H9 (cell line): ENCODE measurements around the gene GPR146. TPM values are rescaled to one million over a fixed set of nuclear protein-coding genes. Genes with fewer than 3 reads are reported as not detected.

Experiments used
- DNase-seq: peaks from one replicate; pipeline ENCODE4 v3.0.0-alpha.2; 2017
- H2AFZ ChIP-seq: one replicate; pipeline ENCODE4 v1.6.1; 2013; ENCODE audit warnings: mild to moderate bottlenecking, low read length, control low read depth, moderate library complexity
- H2AK5ac ChIP-seq: 2 replicates; pipeline ENCODE4 v1.6.1; 2013; ENCODE audit warnings: low read length, control low read depth, mixed read lengths; ENCODE audit not compliant: insufficient read length
- H2BK120ac ChIP-seq: one replicate; pipeline ENCODE4 v1.6.1; 2013; ENCODE audit warnings: low read depth, mild to moderate bottlenecking, low read length, control low read depth, inconsistent platforms; ENCODE audit not compliant: poor library complexity, severe bottlenecking
- H2BK12ac ChIP-seq: 2 replicates; pipeline ENCODE4 v1.6.1; 2013; ENCODE audit warnings: low read length, control low read depth, mixed read lengths, low read depth; ENCODE audit not compliant: insufficient read length
- H2BK15ac ChIP-seq: 2 replicates; pipeline ENCODE4 v1.6.1; 2013; ENCODE audit warnings: low read depth, low read length, control low read depth
- H2BK20ac ChIP-seq: one replicate; pipeline ENCODE4 v1.6.1; 2013; ENCODE audit warnings: low read depth, mild to moderate bottlenecking, low read length, control low read depth, inconsistent platforms; ENCODE audit not compliant: poor library complexity, severe bottlenecking
- H2BK5ac ChIP-seq: 2 replicates; pipeline ENCODE4 v1.6.1; 2013; ENCODE audit warnings: low read length, control low read depth, mixed read lengths; ENCODE audit not compliant: insufficient read length
- H3K14ac ChIP-seq: 2 replicates; pipeline ENCODE4 v1.6.1; 2013; ENCODE audit warnings: low read length, control low read depth; ENCODE audit not compliant: insufficient read depth
- H3K18ac ChIP-seq: 2 replicates; pipeline ENCODE4 v1.6.1; 2013; ENCODE audit warnings: low read depth, mild to moderate bottlenecking, mixed read lengths, low read length, control low read depth; ENCODE audit not compliant: insufficient read length
- H3K23ac ChIP-seq: 2 replicates; pipeline ENCODE4 v1.6.1; 2013; ENCODE audit warnings: low read length, control low read depth, mixed read lengths, low read depth; ENCODE audit not compliant: insufficient read length
- H3K23me2 ChIP-seq: 2 replicates; pipeline ENCODE4 v1.6.1; 2013; ENCODE audit warnings: low read depth, mild to moderate bottlenecking, mixed read lengths, low read length, control low read depth; ENCODE audit not compliant: insufficient read length, poor library complexity, severe bottlenecking
- H3K27ac ChIP-seq: 2 replicates; pipeline ENCODE4 v1.5.1; 2013; ENCODE audit warnings: low read length, control low read depth, mixed read lengths, low read depth; ENCODE audit not compliant: insufficient read length
- H3K27me3 ChIP-seq: 2 replicates; pipeline ENCODE4 v1.6.1; 2013; ENCODE audit warnings: low read length, control low read depth, inconsistent platforms; ENCODE audit not compliant: insufficient read depth
- H3K4ac ChIP-seq: 2 replicates; pipeline ENCODE4 v1.6.1; 2013; ENCODE audit warnings: low read depth, mild to moderate bottlenecking, control low read depth, inconsistent platforms, low read length, moderate library complexity
- H3K4me1 ChIP-seq: 2 replicates; pipeline ENCODE4 v1.6.1; 2013; ENCODE audit warnings: low read length, control low read depth, inconsistent platforms; ENCODE audit not compliant: insufficient read depth
- H3K4me2 ChIP-seq: 2 replicates; pipeline ENCODE4 v1.6.1; 2013; ENCODE audit warnings: low read length, control low read depth, mixed read lengths; ENCODE audit not compliant: insufficient read length, insufficient read depth
- H3K56ac ChIP-seq: 2 replicates; pipeline ENCODE4 v1.6.1; 2013; ENCODE audit warnings: low read depth, mild to moderate bottlenecking, mixed read lengths, low read length, control low read depth; ENCODE audit not compliant: insufficient read length
- H3K79me1 ChIP-seq: 2 replicates; pipeline ENCODE4 v1.6.1; 2013; ENCODE audit warnings: low read depth, mild to moderate bottlenecking, moderate library complexity, low read length, control low read depth, inconsistent platforms; ENCODE audit not compliant: insufficient read depth, poor library complexity, severe bottlenecking
- H3K79me2 ChIP-seq: 2 replicates; pipeline ENCODE4 v1.6.1; 2013; ENCODE audit warnings: low read length, control low read depth, inconsistent platforms; ENCODE audit not compliant: insufficient read depth
- H3K9ac ChIP-seq: 2 replicates; pipeline ENCODE4 v1.6.1; 2013; ENCODE audit warnings: low read length, control low read depth, mixed read lengths; ENCODE audit not compliant: insufficient read length; ENCODE audit errors: extremely low read depth
- H3K9me3 ChIP-seq: one replicate; pipeline ENCODE4 v1.6.1; 2013; ENCODE audit warnings: low read depth, low read length, inconsistent platforms; ENCODE audit not compliant: control insufficient read depth
- H3T11ph ChIP-seq: one replicate; pipeline ENCODE4 v1.6.1; 2013; ENCODE audit warnings: mild to moderate bottlenecking, low read length, control low read depth, inconsistent platforms
- H4K20me1 ChIP-seq: one replicate; pipeline ENCODE4 v1.6.1; 2013; ENCODE audit not compliant: control insufficient read depth, insufficient read length, insufficient read depth
- H4K5ac ChIP-seq: 2 replicates; pipeline ENCODE4 v1.6.1; 2013; ENCODE audit warnings: low read depth, mild to moderate bottlenecking, mixed read lengths, low read length, control low read depth; ENCODE audit not compliant: insufficient read length
- H4K8ac ChIP-seq: replicated peaks from 2 replicates; pipeline ENCODE4 v1.6.1; 2013; ENCODE audit warnings: low read length, control low read depth, mixed read lengths, low read depth; ENCODE audit not compliant: insufficient read length
- H4K91ac ChIP-seq: 2 replicates; pipeline ENCODE4 v1.6.1; 2013; ENCODE audit warnings: low read depth, mild to moderate bottlenecking, moderate library complexity, mixed read lengths, low read length, control low read depth; ENCODE audit not compliant: insufficient read length
- H3K27ac Mint-ChIP-seq, 3 experiments: 2 replicates in 2 of 3; 3 replicates in 1 of 3; pipeline ENCODE4 v1.8.0; 2020 to 2021; ENCODE audit warnings: mixed read lengths in 3 of 3, mild to moderate bottlenecking in 1 of 3, moderate library complexity in 1 of 3
- H3K27me3 Mint-ChIP-seq: 2 replicates; pipeline ENCODE4 v1.8.0; 2021; ENCODE audit warnings: low read depth, mild to moderate bottlenecking, moderate library complexity, mixed read lengths
- H3K36me3 Mint-ChIP-seq, 3 experiments: 2 replicates in 2 of 3; 3 replicates in 1 of 3; pipeline ENCODE4 v1.8.0; 2020 to 2021; ENCODE audit warnings: low read depth in 3 of 3, mixed read lengths in 3 of 3; ENCODE audit not compliant: insufficient read depth in 1 of 3
- H3K4me1 Mint-ChIP-seq, 2 experiments: 2 replicates each; pipeline ENCODE4 v1.8.0; 2020; ENCODE audit warnings: mixed read lengths in 2 of 2
- H3K4me3 Mint-ChIP-seq, 2 experiments: 2 replicates in 1 of 2; 3 replicates in 1 of 2; pipeline ENCODE4 v1.8.0; 2020 to 2021; ENCODE audit warnings: mild to moderate bottlenecking in 2 of 2, mixed read lengths in 2 of 2, moderate library complexity in 1 of 2
- H3K9me3 Mint-ChIP-seq, 2 experiments: 2 replicates in 1 of 2; 3 replicates in 1 of 2; pipeline ENCODE4 v1.8.0; 2020; ENCODE audit warnings: mild to moderate bottlenecking in 2 of 2, mixed read lengths in 2 of 2, moderate library complexity in 1 of 2
- WGBS: extraction: QIAGEN DNeasy Blood & Tissue Kit; methylation state at CpG from one replicate; pipeline ENCODE4 v1.1.7; 2013; ENCODE audit warnings: missing lambda C conversion rate, low lambda C conversion rate, mixed read lengths; ENCODE audit not compliant: insufficient read length; ENCODE audit errors: extremely low coverage; 5-methylcytosine and 5-hydroxymethylcytosine counted together
- total RNA-seq: library from RNA; stranded (reverse); gene quantifications from 2 replicates; pipeline ENCODE4 v1.2.1, GENCODE V29; 2021
- TF ChIP-seq, protein P1 (sequence below): fragments of 200-600 bp; sonication (generic); conservative IDR thresholded peaks from 3 replicates; pipeline ENCODE4 v1.8.0; 2021; ENCODE audit warnings: antibody characterized with exemption, mild to moderate bottlenecking

GPR146 gene
- total RNA-seq, 1 experiment from 2014 or later = 1.4 TPM

GRCh38 chr7:1032536-1033181, 11.7 kb upstream of the GPR146 start:
- peaks cover 7 to 14% of the 10 kb centered on the region in 2 experiments for H3K4me1 Mint-ChIP-seq
- TF ChIP-seq, protein P1, sequence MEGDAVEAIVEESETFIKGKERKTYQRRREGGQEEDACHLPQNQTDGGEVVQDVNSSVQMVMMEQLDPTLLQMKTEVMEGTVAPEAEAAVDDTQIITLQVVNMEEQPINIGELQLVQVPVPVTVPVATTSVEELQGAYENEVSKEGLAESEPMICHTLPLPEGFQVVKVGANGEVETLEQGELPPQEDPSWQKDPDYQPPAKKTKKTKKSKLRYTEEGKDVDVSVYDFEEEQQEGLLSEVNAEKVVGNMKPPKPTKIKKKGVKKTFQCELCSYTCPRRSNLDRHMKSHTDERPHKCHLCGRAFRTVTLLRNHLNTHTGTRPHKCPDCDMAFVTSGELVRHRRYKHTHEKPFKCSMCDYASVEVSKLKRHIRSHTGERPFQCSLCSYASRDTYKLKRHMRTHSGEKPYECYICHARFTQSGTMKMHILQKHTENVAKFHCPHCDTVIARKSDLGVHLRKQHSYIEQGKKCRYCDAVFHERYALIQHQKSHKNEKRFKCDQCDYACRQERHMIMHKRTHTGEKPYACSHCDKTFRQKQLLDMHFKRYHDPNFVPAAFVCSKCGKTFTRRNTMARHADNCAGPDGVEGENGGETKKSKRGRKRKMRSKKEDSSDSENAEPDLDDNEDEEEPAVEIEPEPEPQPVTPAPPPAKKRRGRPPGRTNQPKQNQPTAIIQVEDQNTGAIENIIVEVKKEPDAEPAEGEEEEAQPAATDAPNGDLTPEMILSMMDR = no peak

More at GRCh38 chr7:1032536-1033181, 11.7 kb upstream of the GPR146 start:
- peak overlapping the region in 2 of 3 experiments; percentile 1 to 41; a peak in 2 of 7 replicates for H3K27ac Mint-ChIP-seq
- peak overlapping the region; percentile 9 for H2BK5ac ChIP-seq
- H3K27me3 Mint-ChIP-seq = no peaks in the 10 kb centered on the region
- no peak overlapping the region; a peak in 1 of 5 replicates for H3K4me3 Mint-ChIP-seq
- H2BK15ac ChIP-seq = no peak overlapping the region
- no peak overlapping the region for H3K4ac ChIP-seq
- H4K8ac ChIP-seq = no peak overlapping the region
- no peak overlapping the region for H2AK5ac ChIP-seq
- no peak overlapping the region for H4K5ac ChIP-seq
- no peak overlapping the region for H3K4me2 ChIP-seq
- no peak overlapping the region for H3T11ph ChIP-seq
- no peak overlapping the region for H3K27ac ChIP-seq
- H3K36me3 Mint-ChIP-seq = peaks cover 10 to 16% (median 13%) of the 10 kb centered on the region in 3 experiments; a peak in 5 of 7 replicates
- no peaks in the 10 kb centered on the region for H3K27me3 ChIP-seq
- H3K9ac ChIP-seq = no peak overlapping the region
- no peak overlapping the region for H2BK20ac ChIP-seq
- H3K23me2 ChIP-seq = no peaks in the 10 kb centered on the region
- no CpG with 5 or more reads among the region's 25 CpGs for WGBS
- no peaks in the 10 kb centered on the region for H3K79me1 ChIP-seq
- H3K56ac ChIP-seq = no peak overlapping the region
- no peaks in the 10 kb centered on the region for H3K4me1 ChIP-seq
- H3K14ac ChIP-seq = no peak overlapping the region
- H3K79me2 ChIP-seq = no peaks in the 10 kb centered on the region
- no peak overlapping the region for H3K18ac ChIP-seq
- no peak overlapping the region for H2AFZ ChIP-seq
- no peak for DNase-seq
- no peak overlapping the region for H2BK120ac ChIP-seq
- H3K9me3 Mint-ChIP-seq = peaks cover 11 to 15% of the 10 kb centered on the region in 2 experiments; a peak in 4 of 5 replicates
- no peak overlapping the region for H2BK12ac ChIP-seq
- no peak overlapping the region for H3K23ac ChIP-seq
- H3K9me3 ChIP-seq = no peaks in the 10 kb centered on the region
- H4K20me1 ChIP-seq = no peaks in the 10 kb centered on the region
- no peak overlapping the region for H4K91ac ChIP-seq
